Neural cell (in vitro differentiated cells): Measurements from ENCODE around the gene IL31RA. TPM values are rescaled to one million over a fixed set of nuclear protein-coding genes. Genes with fewer than 3 reads are reported as not detected.

ENCODE experiments used
- H2AFZ ChIP-seq: fragments of 200-600, 300-800 bp; sonication (generic), shearing (Covaris generic); 2 replicates; pipeline ENCODE4 v1.6.0; 2014; ENCODE audit warnings: low read depth, mild to moderate bottlenecking, antibody characterized with exemption, low read length, moderate library complexity
- H3F3A ChIP-seq: fragments of 200-600 bp; shearing (Covaris generic); 2 replicates; pipeline ENCODE4 v1.6.1; 2016; ENCODE audit warnings: mild to moderate bottlenecking, moderate library complexity, mixed read lengths, antibody characterized with exemption, low read length; ENCODE audit not compliant: insufficient read depth, poor library complexity, severe bottlenecking
- H3K27ac ChIP-seq: fragments of 200-600, 300-800 bp; sonication (generic), shearing (Covaris generic); 2 replicates; pipeline ENCODE4 v1.5.1; 2014; ENCODE audit warnings: mild to moderate bottlenecking, low read length, moderate library complexity
- H3K27me3 ChIP-seq: fragments of 300-800, 200-600 bp; sonication (generic), shearing (Covaris generic); 2 replicates; pipeline ENCODE4 v1.6.0; 2014; ENCODE audit warnings: mild to moderate bottlenecking, low read depth, low read length, moderate library complexity; ENCODE audit not compliant: insufficient read depth
- H3K36me3 ChIP-seq: fragments of 300-800, 200-600 bp; sonication (generic), shearing (Covaris generic); 2 replicates; pipeline ENCODE4 v1.5.1; 2014; ENCODE audit warnings: mild to moderate bottlenecking, antibody characterized with exemption, low read length, moderate library complexity; ENCODE audit not compliant: insufficient read depth
- H3K4me2 ChIP-seq: fragments of 300-800, 200-600 bp; sonication (generic), shearing (Covaris generic); 2 replicates; pipeline ENCODE4 v1.6.0; 2014; ENCODE audit warnings: mild to moderate bottlenecking, low read length
- H3K4me3 ChIP-seq: fragments of 300-800, 200-600 bp; sonication (generic), shearing (Covaris generic); 2 replicates; pipeline ENCODE4 v1.5.1; 2014; ENCODE audit warnings: mild to moderate bottlenecking, low read length, moderate library complexity
- H3K79me2 ChIP-seq: fragments of 200-600 bp; shearing (Covaris generic); replicated peaks from 2 replicates; pipeline ENCODE4 v1.6.0; 2014; ENCODE audit warnings: mild to moderate bottlenecking, low read length, moderate library complexity; ENCODE audit not compliant: insufficient read depth
- H3K9ac ChIP-seq: fragments of 300-800, 200-600 bp; sonication (generic), shearing (Covaris generic); 2 replicates; pipeline ENCODE4 v1.6.1; 2016; ENCODE audit warnings: mild to moderate bottlenecking, low read length, mixed read lengths
- H3K9me2 ChIP-seq: fragments of 200-600 bp; shearing (Covaris generic); 2 replicates; pipeline ENCODE4 v1.6.1; 2016; ENCODE audit warnings: mild to moderate bottlenecking, low read length, mixed read lengths; ENCODE audit not compliant: insufficient read depth
- H3K9me3 ChIP-seq: fragments of 200-600, 300-800 bp; sonication (generic), shearing (Covaris generic); 2 replicates; pipeline ENCODE4 v1.6.1; 2016; ENCODE audit warnings: mild to moderate bottlenecking, mixed run types, low read length, moderate library complexity, mixed read lengths
- H4K20me1 ChIP-seq: fragments of 200-600 bp; shearing (Covaris generic); 2 replicates; pipeline ENCODE4 v1.6.1; 2016; ENCODE audit warnings: mild to moderate bottlenecking, mixed run types; ENCODE audit not compliant: insufficient read depth
- EP300 ChIP-seq: fragments of 450-650 bp; conservative IDR thresholded peaks from 2 replicates; pipeline ENCODE4 v1.6.1; 2014; ENCODE audit warnings: antibody characterized with exemption, mild to moderate bottlenecking, moderate library complexity; ENCODE audit not compliant: poor library complexity, severe bottlenecking
- EZH2 ChIP-seq: fragments of 200-600, 300-800 bp; shearing (Covaris generic), sonication (generic); IDR thresholded peaks from 2 replicates; pipeline ENCODE4 v1.6.1; 2014; ENCODE audit warnings: antibody characterized with exemption, low read length, borderline replicate concordance, mild to moderate bottlenecking; ENCODE audit not compliant: insufficient read depth, poor library complexity, severe bottlenecking
- MXI1 ChIP-seq: fragments of 450-650 bp; conservative IDR thresholded peaks from 2 replicates; pipeline ENCODE4 v1.6.1; 2014; ENCODE audit warnings: antibody characterized with exemption, mild to moderate bottlenecking; ENCODE audit not compliant: poor library complexity, severe bottlenecking
- POLR2AphosphoS5 ChIP-seq: IDR thresholded peaks from 2 replicates; pipeline ENCODE4 v1.6.1; 2012
- RAD21 ChIP-seq: fragments of 450-650 bp; conservative IDR thresholded peaks from 2 replicates; pipeline ENCODE4 v1.6.1; 2014; ENCODE audit warnings: antibody characterized with exemption, mild to moderate bottlenecking, moderate library complexity
- SMC3 ChIP-seq: fragments of 450-650 bp; conservative IDR thresholded peaks from 2 replicates; pipeline ENCODE4 v1.6.1; 2014; ENCODE audit warnings: antibody characterized with exemption, mild to moderate bottlenecking, moderate library complexity; ENCODE audit not compliant: poor library complexity
- TAF1 ChIP-seq: IDR thresholded peaks from 2 replicates; pipeline ENCODE4 v1.6.1; 2012; ENCODE audit warnings: low read depth
- polyA plus RNA-seq: library from polyadenylated mRNA; depleted of rRNA; stranded (reverse); fragments of >200 nt; gene quantifications from 2 replicates; pipeline ENCODE4 v1.2.3, GENCODE V29; 2014
- TF ChIP-seq, protein P1 (sequence below): IDR thresholded peaks from 2 replicates; pipeline ENCODE4 v1.6.1; 2012; ENCODE audit warnings: borderline replicate concordance
- TF ChIP-seq, protein P2 (sequence below): fragments of 450-650 bp; IDR thresholded peaks from 2 replicates; pipeline ENCODE4 v1.5.1; 2014; ENCODE audit warnings: antibody characterized with exemption, mild to moderate bottlenecking, moderate library complexity; ENCODE audit not compliant: poor library complexity, severe bottlenecking

Gene IL31RA
- polyA plus RNA-seq, 1 donor from 2014 or later, result not detected

DNA sequence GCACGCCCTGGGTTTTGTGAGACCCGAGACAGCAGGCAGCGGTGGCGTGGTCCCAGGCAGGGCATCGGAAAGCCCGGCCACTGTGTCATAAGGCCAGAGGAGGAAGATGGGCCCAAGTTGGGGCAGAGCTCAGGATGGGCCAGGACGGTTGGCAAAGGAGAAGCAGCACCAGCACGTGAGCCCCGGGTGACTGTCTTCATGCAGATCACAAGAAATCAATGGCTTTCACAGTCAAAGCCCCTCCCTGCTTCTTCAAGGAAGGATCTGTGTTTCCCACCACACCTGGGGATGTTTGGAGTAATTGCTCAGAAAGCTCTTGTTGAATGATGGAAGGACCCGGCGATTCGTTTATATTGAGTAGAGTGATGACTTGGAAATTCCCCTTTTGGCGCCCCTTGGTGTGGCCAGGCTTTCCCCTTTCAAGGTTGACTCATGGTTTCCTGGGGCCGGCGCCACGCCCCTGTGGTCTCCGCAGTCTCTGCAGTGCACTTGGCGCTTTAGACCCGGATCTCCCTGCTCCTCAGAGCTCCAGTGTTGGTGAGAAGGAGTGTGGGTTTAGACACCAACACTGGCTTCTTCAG lies 52.1 kb downstream of the IL31RA start:
- no peak overlapping the region for H2AFZ ChIP-seq
- no peak overlapping the region for H3K4me3 ChIP-seq
- H3F3A ChIP-seq, result no peaks in the 10 kb centered on the region
- no peak overlapping the region for H3K4me2 ChIP-seq
- H3K36me3 ChIP-seq, result no peaks in the 10 kb centered on the region
- no peaks in the 10 kb centered on the region for H3K9me3 ChIP-seq
- no peaks in the 10 kb centered on the region for H4K20me1 ChIP-seq
- H3K79me2 ChIP-seq, result no peaks in the 10 kb centered on the region
- no peaks in the 10 kb centered on the region for H3K9me2 ChIP-seq
- TF ChIP-seq TAF1, result no peak
- no peak for TF ChIP-seq POLR2AphosphoS5
- no peak for TF ChIP-seq EZH2
- TF ChIP-seq, protein P1, sequence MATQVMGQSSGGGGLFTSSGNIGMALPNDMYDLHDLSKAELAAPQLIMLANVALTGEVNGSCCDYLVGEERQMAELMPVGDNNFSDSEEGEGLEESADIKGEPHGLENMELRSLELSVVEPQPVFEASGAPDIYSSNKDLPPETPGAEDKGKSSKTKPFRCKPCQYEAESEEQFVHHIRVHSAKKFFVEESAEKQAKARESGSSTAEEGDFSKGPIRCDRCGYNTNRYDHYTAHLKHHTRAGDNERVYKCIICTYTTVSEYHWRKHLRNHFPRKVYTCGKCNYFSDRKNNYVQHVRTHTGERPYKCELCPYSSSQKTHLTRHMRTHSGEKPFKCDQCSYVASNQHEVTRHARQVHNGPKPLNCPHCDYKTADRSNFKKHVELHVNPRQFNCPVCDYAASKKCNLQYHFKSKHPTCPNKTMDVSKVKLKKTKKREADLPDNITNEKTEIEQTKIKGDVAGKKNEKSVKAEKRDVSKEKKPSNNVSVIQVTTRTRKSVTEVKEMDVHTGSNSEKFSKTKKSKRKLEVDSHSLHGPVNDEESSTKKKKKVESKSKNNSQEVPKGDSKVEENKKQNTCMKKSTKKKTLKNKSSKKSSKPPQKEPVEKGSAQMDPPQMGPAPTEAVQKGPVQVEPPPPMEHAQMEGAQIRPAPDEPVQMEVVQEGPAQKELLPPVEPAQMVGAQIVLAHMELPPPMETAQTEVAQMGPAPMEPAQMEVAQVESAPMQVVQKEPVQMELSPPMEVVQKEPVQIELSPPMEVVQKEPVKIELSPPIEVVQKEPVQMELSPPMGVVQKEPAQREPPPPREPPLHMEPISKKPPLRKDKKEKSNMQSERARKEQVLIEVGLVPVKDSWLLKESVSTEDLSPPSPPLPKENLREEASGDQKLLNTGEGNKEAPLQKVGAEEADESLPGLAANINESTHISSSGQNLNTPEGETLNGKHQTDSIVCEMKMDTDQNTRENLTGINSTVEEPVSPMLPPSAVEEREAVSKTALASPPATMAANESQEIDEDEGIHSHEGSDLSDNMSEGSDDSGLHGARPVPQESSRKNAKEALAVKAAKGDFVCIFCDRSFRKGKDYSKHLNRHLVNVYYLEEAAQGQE, result no peak
- TF ChIP-seq SMC3, result no peak
- TF ChIP-seq, protein P2, sequence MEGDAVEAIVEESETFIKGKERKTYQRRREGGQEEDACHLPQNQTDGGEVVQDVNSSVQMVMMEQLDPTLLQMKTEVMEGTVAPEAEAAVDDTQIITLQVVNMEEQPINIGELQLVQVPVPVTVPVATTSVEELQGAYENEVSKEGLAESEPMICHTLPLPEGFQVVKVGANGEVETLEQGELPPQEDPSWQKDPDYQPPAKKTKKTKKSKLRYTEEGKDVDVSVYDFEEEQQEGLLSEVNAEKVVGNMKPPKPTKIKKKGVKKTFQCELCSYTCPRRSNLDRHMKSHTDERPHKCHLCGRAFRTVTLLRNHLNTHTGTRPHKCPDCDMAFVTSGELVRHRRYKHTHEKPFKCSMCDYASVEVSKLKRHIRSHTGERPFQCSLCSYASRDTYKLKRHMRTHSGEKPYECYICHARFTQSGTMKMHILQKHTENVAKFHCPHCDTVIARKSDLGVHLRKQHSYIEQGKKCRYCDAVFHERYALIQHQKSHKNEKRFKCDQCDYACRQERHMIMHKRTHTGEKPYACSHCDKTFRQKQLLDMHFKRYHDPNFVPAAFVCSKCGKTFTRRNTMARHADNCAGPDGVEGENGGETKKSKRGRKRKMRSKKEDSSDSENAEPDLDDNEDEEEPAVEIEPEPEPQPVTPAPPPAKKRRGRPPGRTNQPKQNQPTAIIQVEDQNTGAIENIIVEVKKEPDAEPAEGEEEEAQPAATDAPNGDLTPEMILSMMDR, result no peak
- no peak for TF ChIP-seq EP300
- no peak for TF ChIP-seq MXI1
- no peak for TF ChIP-seq RAD21
- H3K9ac ChIP-seq, result no peak overlapping the region
- no peak overlapping the region for H3K27ac ChIP-seq
- no peaks in the 10 kb centered on the region for H3K27me3 ChIP-seq

DNA sequence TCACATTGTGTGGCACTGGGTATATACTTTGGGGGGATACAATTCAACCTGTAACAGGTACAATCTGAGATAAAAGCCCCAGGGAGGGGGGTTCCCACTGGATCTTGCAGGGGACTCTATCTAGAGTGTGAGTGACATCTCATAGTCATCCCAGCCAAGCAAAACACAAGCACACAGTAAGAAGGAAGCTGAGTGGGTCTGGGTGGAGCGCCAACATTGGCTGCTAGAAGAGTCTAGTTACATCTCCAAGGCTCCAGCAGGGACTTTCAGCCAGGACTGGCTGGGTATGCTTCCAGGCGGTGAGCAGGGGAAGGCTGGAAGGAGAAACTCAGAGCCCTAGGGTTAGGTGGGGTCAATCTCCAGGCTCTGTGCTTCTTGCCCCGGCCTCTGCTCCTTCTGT lies 53.0 kb downstream of the IL31RA start:
- Histone ChIP-seq H3K27me3 (no peaks in the 10 kb centered on the region), H3K4me3 (no peak overlapping the region)

More for the DNA sequence above, 53.0 kb downstream of the IL31RA start:
- no peak overlapping the region for H3K4me2 ChIP-seq
- H3K9me3 ChIP-seq, result no peaks in the 10 kb centered on the region
- no peak overlapping the region for H3K27ac ChIP-seq
- no peaks in the 10 kb centered on the region for H3K79me2 ChIP-seq
- H3K9me2 ChIP-seq, result no peaks in the 10 kb centered on the region
- H3K36me3 ChIP-seq, result no peaks in the 10 kb centered on the region
- no peak overlapping the region for H2AFZ ChIP-seq
- TF ChIP-seq MXI1 (no peak), SMC3 (no peak), TAF1 (no peak), EP300 (no peak), EZH2 (no peak), POLR2AphosphoS5 (no peak), RAD21 (no peak)
- TF ChIP-seq, protein P1, result no peak
- TF ChIP-seq, protein P2, result no peak
- H3K9ac ChIP-seq, result no peak overlapping the region
- H4K20me1 ChIP-seq, result no peaks in the 10 kb centered on the region
- H3F3A ChIP-seq, result no peaks in the 10 kb centered on the region
